K562 (cell line): Measurements from ENCODE around the gene MYMK. TPM values are rescaled to one million over a fixed set of nuclear protein-coding genes. Genes with fewer than 3 reads are reported as not detected.

ENCODE experiments used
- ATAC-seq: fragments of 200-7000 bp; cut with Tn5 transposase; 3 replicates; pipeline ENCODE4 v1.9.1; 2020; ENCODE audit warnings: moderate library complexity
- BruUV-seq: library from RNA; stranded (reverse); fragments of 400-500 nt; replicated peaks from 2 replicates; lab custom pipeline; 2021; lab: Mats Ljungman, UMichigan
- CTCF ChIA-PET: fragments of 300-600 bp; formaldehyde crosslinking; extraction: SDS; loops from one replicate; lab custom pipeline; 2021; ENCODE audit warnings: low intra/inter-chr PET ratio; lab: Yijun Ruan, JAX
- POLR2A ChIA-PET: fragments of 300-600, 350-650 bp; sonication (Branson Sonifier 250); formaldehyde crosslinking; extraction: SDS; loops from one replicate; lab custom pipeline; 2021; ENCODE audit warnings: antibody characterized with exemption, inconsistent platforms; lab: Yijun Ruan, JAX
- DNase-seq, 4 experiments: peaks; one replicate each; pipeline versions ENCODE4 v3.0.0 to v3.0.0-alpha.2; 2011 to 2018; ENCODE audit warnings: low spot score in 3 of 4, mixed read lengths in 3 of 4; ENCODE audit errors: extremely low read depth in 1 of 4
- FAIRE-seq: peaks from 2 replicates; lab custom pipeline; 2011; peaks lifted over from hg19 to GRCh38; lab: Jason Lieb, UNC
- H2AFZ ChIP-seq: 2 replicates; pipeline ENCODE4 v1.6.0; 2011; ENCODE audit warnings: low read depth, low read length, control low read depth, inconsistent platforms
- H3K27ac ChIP-seq: fragments of 200-600 bp; 3 replicates; pipeline ENCODE4 v1.8.0; 2011; ENCODE audit warnings: low read depth, mild to moderate bottlenecking, control low read depth, inconsistent platforms, low read length, moderate library complexity, mixed read lengths; ENCODE audit errors: extremely low read depth
- H3K27me3 ChIP-seq, 2 experiments: fragments of 300-600 bp in 1 of 2; 2 replicates in 1 of 2; 3 replicates in 1 of 2; pipeline versions ENCODE4 v1.6.0 to v1.8.0; 2011; ENCODE audit warnings: inconsistent platforms in 2 of 2, low read length in 2 of 2, mild to moderate bottlenecking in 1 of 2, mixed read lengths in 1 of 2, moderate library complexity in 1 of 2; ENCODE audit not compliant: control insufficient read depth in 2 of 2, insufficient read depth in 2 of 2
- H3K36me3 ChIP-seq: fragments of 300-600 bp; 3 replicates; pipeline ENCODE4 v1.8.0; 2011; ENCODE audit warnings: mild to moderate bottlenecking, low read length, inconsistent platforms; ENCODE audit not compliant: control insufficient read depth, insufficient read depth
- H3K4me1 ChIP-seq, 2 experiments: fragments of 200-600 bp in 1 of 2; replicated peaks in 1 of 2; 2 replicates in 1 of 2; 3 replicates in 1 of 2; pipeline versions ENCODE4 v1.5.1 to v1.8.0; 2011; ENCODE audit warnings: inconsistent platforms in 2 of 2, low read length in 2 of 2, mild to moderate bottlenecking in 1 of 2, mixed read lengths in 1 of 2, moderate library complexity in 1 of 2; ENCODE audit not compliant: control insufficient read depth in 2 of 2, insufficient read depth in 2 of 2
- H3K4me2 ChIP-seq: 2 replicates; pipeline ENCODE4 v1.6.1; 2011; ENCODE audit warnings: low read length, control low read depth, inconsistent platforms, mixed read lengths; ENCODE audit not compliant: insufficient read depth
- H3K4me3 ChIP-seq: fragments of 200-600 bp; sonication (generic), shearing (Covaris generic); 2 replicates; pipeline ENCODE4 v1.5.1; 2016; ENCODE audit warnings: control low read depth, inconsistent platforms
- H3K79me2 ChIP-seq: fragments of 200-600 bp; 3 replicates; pipeline ENCODE4 v1.8.0; 2011; ENCODE audit warnings: low read length, inconsistent platforms; ENCODE audit not compliant: control insufficient read depth, insufficient read depth
- H3K9ac ChIP-seq, 2 experiments: 2 replicates each; pipeline versions ENCODE4 v1.6.0 to v1.6.1; 2011; ENCODE audit warnings: low read depth in 2 of 2, low read length in 2 of 2, control low read depth in 1 of 2, inconsistent platforms in 1 of 2, mild to moderate bottlenecking in 1 of 2, mixed read lengths in 1 of 2; ENCODE audit not compliant: insufficient read depth in 1 of 2
- H3K9me1 ChIP-seq: one replicate; pipeline ENCODE4 v1.6.0; 2011; ENCODE audit warnings: inconsistent platforms, mild to moderate bottlenecking, low read length, moderate library complexity; ENCODE audit not compliant: control insufficient read depth, insufficient read depth
- H3K9me3 ChIP-seq: replicated peaks from 2 replicates; pipeline ENCODE4 v1.5.1; 2011; ENCODE audit warnings: low read depth, low read length, inconsistent platforms; ENCODE audit not compliant: control insufficient read depth, insufficient read depth
- H4K20me1 ChIP-seq: replicated peaks from 2 replicates; pipeline ENCODE4 v1.6.1; 2011; ENCODE audit warnings: low read length, inconsistent platforms, mixed read lengths; ENCODE audit not compliant: control insufficient read depth, insufficient read depth
- CREB1 ChIP-seq, 2 experiments: sonication (generic) in 1 of 2; formaldehyde crosslinking in 1 of 2; IDR thresholded peaks; 2 replicates each; pipeline versions ENCODE4 v1.6.1 to v1.8.0; 2012 to 2022; ENCODE audit warnings: inconsistent platforms in 1 of 2, mild to moderate bottlenecking in 1 of 2, missing genetic modification reagents in 1 of 2, moderate library complexity in 1 of 2
- CTBP1 ChIP-seq: fragments of 450-650 bp; IDR thresholded peaks from 2 replicates; pipeline ENCODE4 v1.6.1; 2016; ENCODE audit warnings: borderline replicate concordance
- MAZ ChIP-seq, 2 experiments: fragments of 450-650 bp in 1 of 2; sonication (generic) in 1 of 2; formaldehyde crosslinking; IDR thresholded peaks in 1 of 2; conservative IDR thresholded peaks in 1 of 2; 2 replicates each; pipeline versions ENCODE4 v1.4.0 to v1.5.0; 2020; ENCODE audit warnings: mild to moderate bottlenecking in 1 of 2, missing genetic modification reagents in 1 of 2
- RBM22 ChIP-seq: fragments of 200-400 bp; formaldehyde crosslinking; IDR thresholded peaks from 2 replicates; pipeline ENCODE4 v1.6.1; 2018; ENCODE audit warnings: low read length, low read depth; ENCODE audit not compliant: poor library complexity, severe bottlenecking
- SIN3A ChIP-seq, 2 experiments: fragments of 150-350 bp in 1 of 2; IDR thresholded peaks; 2 replicates each; pipeline ENCODE4 v1.6.1; 2011 to 2016; ENCODE audit warnings: borderline replicate concordance in 2 of 2, low read depth in 2 of 2, low read length in 2 of 2, mild to moderate bottlenecking in 2 of 2, moderate library complexity in 2 of 2; ENCODE audit not compliant: control insufficient read depth in 1 of 2
- ZBTB34 ChIP-seq: fragments of 250-450 bp; sonication (Bioruptor Pico); IDR thresholded peaks from 2 replicates; pipeline ENCODE4 v1.8.0; 2021; ENCODE audit warnings: mild to moderate bottlenecking, moderate library complexity
- ZNF407 ChIP-seq: fragments of 450-650 bp; IDR thresholded peaks from 2 replicates; pipeline ENCODE4 v1.6.1; 2016; ENCODE audit warnings: low read depth
- ZNF57 ChIP-seq: fragments of 450-650 bp; formaldehyde crosslinking; IDR thresholded peaks from 2 replicates; pipeline ENCODE4 v1.4.0; 2020; ENCODE audit warnings: mild to moderate bottlenecking, moderate library complexity
- WGBS: fragments of 100-300 bp; shearing (Covaris generic); methylation state at CpG from one replicate; pipeline ENCODE4 v1.1.6; 2016; ENCODE audit warnings: low coverage, mixed read lengths; ENCODE audit not compliant: insufficient coverage; ENCODE audit errors: missing lambda C conversion rate; 5-methylcytosine and 5-hydroxymethylcytosine counted together
- in situ Hi-C: fragments of 300-500 bp; cut with MboI; formaldehyde crosslinking; loops from 4 replicates; pipeline ENCODE4 v1.15.0; 2018; ENCODE audit warnings: inconsistent platforms, mixed read lengths
- intact Hi-C: fragments of 100-400 bp; cut with micrococcal nuclease; formaldehyde crosslinking; loops from 2 replicates; pipeline ENCODE4 v1.14.2; 2022
- polyA plus RNA-seq, 8 experiments: library from polyadenylated mRNA; depleted of rRNA in 4 of 8; stranded (reverse) in 5 of 8; unstranded in 3 of 8; fragments of >200 nt; fragmentation: Nextera tagmentation in 2 of 8; fragmentation: Illumina TruSeq in 1 of 8; extraction: Ambion mirVana in 2 of 8; extraction: Trizol in 1 of 8; gene quantifications; 2 replicates each; pipeline versions ENCODE4 v1.2.1 to v1.2.3, GENCODE V29; 2011 to 2014; ENCODE audit warnings: inconsistent platforms in 1 of 8, missing spikeins in 1 of 8
- total RNA-seq, 7 experiments: library from RNA; depleted of rRNA in 6 of 7; stranded (reverse); fragments of >200 nt in 6 of 7; fragmentation: Illumina TruSeq in 2 of 7; extraction: Trizol in 2 of 7; gene quantifications; 2 replicates each; pipeline versions ENCODE4 v1.2.1 to v1.2.3, GENCODE V29; 2011 to 2021; ENCODE audit warnings: low replicate concordance in 1 of 7

Gene MYMK
- total and polyA plus RNA-seq, 9 of the 15 experiments (the other 6 are each of a cell fraction or from before 2014, with no cell fraction given) = not detected

- no peaks in the 10 kb centered on the region for H3K9me1 ChIP-seq
- no peak overlapping the region for H2AFZ ChIP-seq
- no peak overlapping the region for H3K4me3 ChIP-seq
- WGBS = 4% methylated on average over 6 of the region's 14 CpGs
- no peaks in the 10 kb centered on the region for H3K36me3 ChIP-seq
- H3K79me2 ChIP-seq = no peaks in the 10 kb centered on the region
- H3K27me3 ChIP-seq = peaks cover 51 to 91% of the 10 kb centered on the region in 2 experiments
- no peak for FAIRE-seq
- intact Hi-C loops = no loop called here
- ATAC-seq = no peak
- H3K27ac ChIP-seq = no peak overlapping the region
- peaks cover 0 to 16% of the 10 kb centered on the region in 2 experiments; a peak in 1 of 5 replicates for H3K4me1 ChIP-seq
- DNase-seq = no peak
- peak overlapping the region in 1 of 2 experiments; percentile 39; a peak in 1 of 4 replicates for H3K9ac ChIP-seq
- no peaks in the 10 kb centered on the region for H3K9me3 ChIP-seq
- CTCF ChIA-PET = no interaction called here
- H4K20me1 ChIP-seq = peaks cover 11% of the 10 kb centered on the region
- no TSS peak for BruUV-seq
- in situ Hi-C loops = no loop called here
- H3K4me2 ChIP-seq = no peak overlapping the region
- POLR2A ChIA-PET = interaction anchor here (0.5 kb wide), 2 partner anchors 144 to 524 kb away, joined by 3 read pairs; no protein-coding TSS in a partner anchor
- TF ChIP-seq MAZ (CRISPR knock-in tag; conservative IDR thresholded peaks at IDR 0.05 in 1 of 2, IDR thresholded peaks at IDR 0.05 in 1 of 2) (no peak), SIN3A (IDR thresholded peaks at IDR 0.05; ENCODE audit: borderline replicate concordance in 2 of 2, control insufficient read depth in 1 of 2, low read depth in 2 of 2, low read length in 2 of 2) (no peak), RBM22 (no peak), CTBP1 (no peak), CREB1 (IDR thresholded peaks at IDR 0.05) (no peak), CREB1 (CRISPR knock-in tag; IDR thresholded peaks at IDR 0.05) (no peak), ZNF407 (no peak), ZNF57 (CRISPR knock-in tag) (no peak), ZBTB34 (no peak)
Observed at GRCh38 chr9:133522073-133522910, 2.5 kb downstream of the MYMK start.
